NCI-H1092 treated with DMSO at 0.1 percent for 48 hours (cell line): ENCODE data around the gene GINS1.
"Not testable (repeated sequence)": the region's sequence is repeated elsewhere in the genome, so short reads cannot be mapped to it uniquely, and the experiment has no call there.

Experiments
- DNase-seq: peaks from one replicate; lab custom pipeline; 2025; lab: John Stamatoyannopoulos, UW

Gene GINS1

DNA sequence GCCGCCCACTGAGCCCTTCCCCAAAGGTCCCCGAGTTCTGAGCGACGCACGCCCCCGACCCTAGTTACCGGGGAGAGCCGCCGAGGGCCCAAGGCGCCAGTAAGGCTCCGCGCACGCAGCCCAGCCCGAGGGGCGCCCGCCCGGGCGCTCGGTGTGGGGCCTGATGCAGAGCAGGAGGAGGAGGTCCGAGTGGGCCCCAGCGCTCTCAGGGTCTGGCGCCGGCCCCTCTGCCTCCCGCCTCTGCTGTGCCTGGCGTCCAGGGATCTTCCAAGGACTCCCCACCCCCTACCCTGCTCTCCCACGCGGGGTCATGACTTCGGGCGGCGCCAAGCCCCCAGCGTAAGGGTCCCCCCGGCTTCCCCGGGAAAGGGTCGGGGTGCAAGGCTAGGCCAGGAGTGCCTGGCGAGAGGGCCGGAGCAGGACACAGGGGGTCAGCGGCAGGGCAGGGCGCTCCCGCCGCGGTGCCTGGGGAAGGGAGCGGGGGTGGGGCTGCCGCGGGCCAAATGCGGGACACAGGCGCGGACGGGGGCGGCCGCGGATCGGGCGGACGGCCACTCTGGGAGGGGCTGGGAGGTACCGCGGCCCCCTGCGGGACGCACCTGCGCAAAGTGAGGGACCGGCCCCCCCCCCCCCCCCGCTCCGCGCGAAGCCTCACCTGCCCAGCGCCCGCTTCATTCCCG, 17.5 kb upstream of the GINS1 start:
- DNase-seq = peak; percentile 45

DNA sequence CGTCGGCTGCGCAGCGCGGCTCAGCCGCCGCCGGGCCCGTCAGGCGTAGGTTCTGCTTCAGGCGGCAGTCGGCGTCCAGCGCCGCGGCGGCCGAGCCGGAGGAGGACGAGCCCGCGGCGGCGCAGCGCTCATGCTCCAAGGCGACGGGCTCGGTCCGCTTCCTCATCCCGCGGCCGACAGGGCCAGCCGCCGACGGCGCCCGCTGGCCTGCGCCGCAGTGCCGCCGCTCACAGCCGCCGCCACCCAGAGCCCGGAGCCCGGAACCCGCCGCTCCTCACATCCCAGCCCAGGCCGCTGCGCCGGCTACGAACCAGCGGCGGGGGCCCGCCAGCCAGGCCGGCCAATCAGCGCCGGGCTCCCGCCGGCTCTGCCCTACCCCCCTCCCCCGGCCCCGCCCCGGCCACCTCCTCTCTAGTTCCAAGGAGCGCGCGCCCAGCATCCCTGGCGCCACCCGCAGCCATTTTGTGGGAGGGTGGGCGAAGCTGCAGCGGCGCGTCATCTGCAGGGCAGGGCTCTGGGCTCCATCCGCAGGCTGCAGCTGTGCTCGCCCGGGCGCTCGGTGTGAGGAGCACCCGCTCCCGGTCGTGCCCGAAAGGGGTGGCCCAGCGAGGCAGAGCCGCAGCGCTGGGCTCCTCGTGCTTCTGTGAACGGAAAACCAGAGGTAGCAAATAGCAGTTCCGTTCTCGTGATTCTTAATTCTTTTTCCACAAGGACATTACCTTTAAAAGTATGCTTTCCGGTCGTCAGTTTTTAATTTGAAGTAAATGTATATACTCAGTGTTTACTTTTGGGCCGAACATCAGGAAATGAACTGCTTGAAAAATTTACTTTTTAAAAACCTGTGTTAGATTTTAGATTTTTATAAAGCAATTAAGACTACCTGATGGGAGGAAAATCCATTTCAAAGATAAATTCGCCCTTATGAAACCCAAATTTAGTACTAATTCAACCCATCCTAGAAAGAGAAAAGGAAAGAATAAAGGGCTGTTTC, 16.6 kb upstream of the GINS1 start, which contains the start of gene ABHD12:
ABHD12 (minus strand) TSS at position 298 of the 991 bp plus-strand sequence; CDS start at position 166, 132 bp downstream.
- peak; percentile 95 for DNase-seq

GRCh38 chr20:25394276-25394675, 13.2 kb upstream of the GINS1 start:
- no peak for DNase-seq

- no peak for DNase-seq
Measured at GRCh38 chr20:25394996-25395395, 12.5 kb upstream of the GINS1 start.

- DNase-seq = no peak
Measured at GRCh38 chr20:25397096-25397495, 10.4 kb upstream of the GINS1 start.

- DNase-seq = no peak
Measured at GRCh38 chr20:25397821-25398220, 9.7 kb upstream of the GINS1 start.

DNA sequence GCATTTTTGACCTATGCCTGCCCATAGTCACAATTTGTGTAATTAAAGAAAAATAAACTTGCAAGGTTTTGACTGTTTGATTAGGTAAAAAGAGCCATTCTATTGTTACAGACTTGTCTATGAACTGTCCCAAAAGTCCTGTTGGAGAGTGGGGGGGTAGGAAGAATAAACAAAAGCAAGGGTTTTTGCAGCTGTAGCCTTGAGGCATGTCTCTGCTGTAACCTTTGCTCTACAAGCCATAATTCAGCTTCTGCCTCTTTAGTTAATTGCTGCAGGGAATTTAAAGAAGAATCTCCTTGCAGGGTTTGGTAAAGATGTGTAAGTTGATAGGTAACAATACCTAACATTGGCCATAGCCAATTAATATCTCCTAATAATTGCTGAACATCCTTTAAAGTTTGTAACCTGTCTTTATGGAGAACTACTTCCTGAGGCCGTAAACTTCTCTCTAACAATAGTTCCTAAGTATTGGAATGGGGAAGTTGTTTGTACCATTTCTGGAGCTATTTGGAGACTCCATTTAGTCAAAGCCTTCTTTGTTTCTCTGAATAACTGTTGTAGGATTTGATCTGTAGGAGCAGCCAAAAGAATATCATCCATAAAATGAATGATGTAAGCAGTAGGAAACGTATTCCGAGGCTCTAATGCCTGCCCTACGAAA, 9.0 kb upstream of the GINS1 start:
- DNase-seq = no peak

DNA sequence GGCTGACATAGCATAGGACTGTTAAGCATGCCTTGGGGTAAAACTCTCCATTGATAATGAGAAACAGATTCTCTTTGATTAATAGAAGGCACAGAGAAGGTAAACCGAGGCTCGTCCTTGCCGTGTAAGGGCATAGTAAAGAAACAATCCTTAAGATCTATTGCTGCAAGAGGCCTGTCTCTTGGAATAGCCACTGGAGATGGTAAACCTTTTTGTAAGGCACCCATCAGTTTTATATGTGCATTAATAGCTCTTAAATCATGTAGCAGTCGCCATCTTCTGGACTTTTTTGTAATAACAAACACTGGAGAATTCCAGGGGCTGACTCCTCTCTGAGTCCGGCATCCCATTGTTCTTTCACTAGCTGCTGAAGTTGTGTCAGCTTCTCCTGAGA, 8.4 kb upstream of the GINS1 start:
- peak; percentile 65 for DNase-seq

DNA sequence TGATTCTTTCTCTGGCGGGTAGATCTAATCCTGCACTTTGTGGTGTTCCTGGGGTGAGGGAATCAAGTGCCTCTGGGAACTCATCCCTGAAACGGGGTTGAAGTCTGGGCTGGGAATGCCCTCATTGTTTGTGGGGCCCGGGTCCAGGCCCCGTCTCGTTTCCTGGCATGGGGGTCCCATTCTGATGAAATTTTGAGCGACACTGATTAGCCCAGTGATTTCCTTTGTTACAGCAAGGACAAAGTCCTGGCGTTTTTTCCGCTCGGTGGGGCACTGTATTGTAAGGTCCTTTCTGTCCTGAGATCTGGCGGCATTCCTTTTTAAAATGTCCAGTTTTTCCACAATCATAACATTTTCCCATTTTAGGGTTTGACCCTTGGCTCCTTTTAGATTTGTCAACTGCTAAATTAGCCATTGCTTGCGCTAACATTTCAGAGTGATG, 7.2 kb upstream of the GINS1 start:
- DNase-seq = not testable (repeated sequence)

DNA sequence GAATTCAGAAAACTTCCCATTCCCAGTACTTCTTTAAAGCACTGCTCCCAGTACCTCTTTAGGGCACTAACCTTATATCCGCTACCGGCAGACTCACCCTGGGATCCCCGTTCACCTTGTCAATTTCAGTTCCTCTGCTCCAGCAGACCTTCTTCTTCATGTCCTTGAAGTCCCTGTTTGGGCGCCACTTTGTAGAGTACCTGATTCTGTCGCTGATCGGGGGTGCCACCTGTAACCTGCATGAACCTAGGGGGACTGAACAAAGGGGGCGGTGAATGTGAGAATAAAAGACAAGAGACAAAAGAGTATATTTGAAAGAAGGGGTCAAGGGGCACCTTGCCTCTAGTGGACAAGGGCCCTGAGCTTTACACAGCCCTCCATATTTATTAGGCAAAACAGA, 4.9 kb upstream of the GINS1 start:
- DNase-seq = no peak

GRCh38 chr20:25408170-25408547, 686 bp downstream of the GINS1 start:
- peak; percentile 21 for DNase-seq

DNA sequence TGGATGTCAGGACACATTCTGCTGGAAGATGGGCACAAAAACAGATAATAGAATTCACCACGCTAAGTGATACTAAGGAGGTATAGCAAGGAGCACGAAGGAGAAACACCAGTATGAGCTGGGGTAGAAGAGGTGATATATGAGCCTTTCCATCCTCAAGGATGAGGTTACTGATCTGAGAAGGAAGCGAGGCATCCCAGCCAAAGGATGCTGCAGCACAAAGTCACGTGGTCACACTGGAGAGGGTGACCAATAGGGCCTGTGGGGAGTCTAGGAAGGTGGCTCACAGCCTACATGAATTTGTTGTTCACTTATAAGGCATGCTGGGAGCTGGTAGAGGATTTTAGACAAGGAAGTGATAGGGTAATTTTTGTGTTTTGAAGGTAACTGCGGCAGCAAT, 1.4 kb downstream of the GINS1 start:
- no peak for DNase-seq

GRCh38 chr20:25418776-25419175, 11.3 kb downstream of the GINS1 start:
- DNase-seq = no peak

DNA sequence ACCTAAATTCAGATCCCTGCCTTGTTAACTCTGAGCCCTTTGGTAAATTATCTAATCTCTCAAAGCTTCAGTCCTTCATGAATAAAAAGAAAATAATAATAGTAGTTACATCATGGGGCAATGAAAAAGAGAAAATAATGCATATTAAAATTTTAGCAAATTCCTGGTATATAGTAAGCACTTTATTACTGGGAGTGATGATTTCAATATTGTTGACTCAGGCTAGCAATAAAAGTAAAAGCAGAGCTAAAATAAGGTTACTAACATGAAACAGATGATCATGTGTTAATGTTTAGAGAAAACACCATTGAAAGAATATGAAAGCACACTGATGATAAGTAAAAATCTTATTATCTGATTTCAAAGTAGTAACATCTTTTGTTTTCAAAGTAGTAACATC, 13.6 kb downstream of the GINS1 start:
- no peak for DNase-seq

GRCh38 chr20:25422032-25422431, 14.6 kb downstream of the GINS1 start:
- no peak for DNase-seq

GRCh38 chr20:25424536-25424935, 17.1 kb downstream of the GINS1 start:
- DNase-seq = no peak

DNA sequence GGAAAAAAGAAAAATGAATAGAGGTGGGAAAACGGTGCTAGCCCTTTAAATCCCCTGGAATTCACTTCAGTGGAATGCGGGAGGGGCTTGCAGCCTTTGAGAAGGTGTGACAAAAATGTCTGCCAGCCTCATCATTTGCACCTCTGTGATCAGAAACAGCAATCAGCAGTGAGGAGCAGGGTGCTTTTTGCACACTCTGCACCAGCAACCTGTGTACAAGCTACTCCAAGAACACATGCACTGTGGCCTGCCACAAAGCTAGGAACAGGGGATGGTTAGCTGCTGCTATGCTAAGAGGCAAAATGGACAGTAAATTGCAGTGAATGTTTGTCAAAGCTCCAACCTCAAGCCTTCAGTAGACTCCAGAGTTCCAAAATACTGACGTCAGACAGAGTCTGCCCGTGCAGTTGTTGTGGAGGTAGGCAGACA, 29.7 kb downstream of the GINS1 start:
- DNase-seq = no peak

- DNase-seq = no peak
Measured at GRCh38 chr20:25439328-25439727, 31.9 kb downstream of the GINS1 start.

DNA sequence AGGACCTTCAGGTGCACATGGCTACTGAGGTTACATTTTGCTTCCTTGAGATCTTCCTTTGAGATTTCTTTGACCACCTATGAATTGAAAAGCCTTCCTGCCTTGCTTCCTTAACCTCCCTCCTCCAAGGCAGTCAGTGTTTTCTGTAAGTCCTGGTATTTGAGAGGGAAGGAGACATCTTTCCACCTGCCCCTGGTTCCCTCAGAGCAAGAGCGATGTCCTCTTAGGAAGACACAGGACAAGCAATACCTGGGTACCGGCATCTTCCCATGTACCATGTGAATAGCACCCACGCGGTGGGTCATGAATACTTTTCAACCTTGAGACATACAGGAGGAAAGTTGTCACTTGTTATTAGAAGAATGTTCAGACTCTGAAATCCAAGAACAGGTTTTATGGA, 37.1 kb downstream of the GINS1 start:
- no peak for DNase-seq

DNA sequence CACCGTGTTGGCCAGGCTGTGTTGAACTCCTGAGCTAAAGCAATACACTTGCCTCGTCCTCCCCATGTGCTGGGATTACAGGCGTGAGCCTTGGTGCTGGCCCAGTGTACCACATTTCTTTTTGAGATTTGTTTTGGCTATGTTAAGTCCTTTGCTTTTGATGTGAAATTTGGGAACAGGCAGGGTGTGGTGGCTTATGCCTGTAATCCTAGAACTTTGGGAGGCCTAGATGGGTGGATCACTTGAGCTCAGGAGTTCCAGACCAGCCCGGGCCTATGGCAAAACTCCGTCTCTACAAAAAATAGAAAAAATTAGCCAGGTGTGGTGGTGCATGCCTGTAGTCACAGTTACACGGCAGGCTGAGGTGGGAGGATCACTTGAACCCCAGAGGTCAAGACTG, 40.2 kb downstream of the GINS1 start:
- no peak for DNase-seq

DNA sequence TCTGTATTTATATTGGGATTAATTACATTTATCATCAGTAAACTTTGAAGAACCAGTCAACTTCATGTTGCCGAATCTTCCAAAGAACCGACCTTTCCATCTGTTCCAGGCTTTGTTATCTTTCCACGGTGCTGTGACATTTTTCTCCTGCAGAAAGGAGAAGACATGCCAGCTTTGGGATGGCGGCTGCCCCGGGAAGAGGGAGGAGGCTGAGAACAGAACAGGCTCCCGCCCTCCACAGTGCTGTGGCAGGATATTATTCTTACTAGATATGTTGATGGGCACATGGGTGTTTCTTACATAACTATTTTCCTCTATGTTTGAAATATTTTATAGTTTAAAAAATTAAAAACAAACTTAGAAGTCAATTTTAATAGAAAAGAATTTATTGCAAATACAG, 44.9 kb downstream of the GINS1 start:
- no peak for DNase-seq

- DNase-seq = peak; percentile 37
Measured at GRCh38 chr20:25453035-25453810, 45.8 kb downstream of the GINS1 start.
